ENCODE measurements around the gene SLC4A9.

- TF ChIP-seq EZH2 (IDR thresholded peaks at IDR 0.05; ENCODE audit: borderline replicate concordance, low read depth, low read length, severe bottlenecking) (no peak), POLR2A (IDR thresholded peaks at IDR 0.05; ENCODE audit: low read depth, low read length) (no peak), POLR2AphosphoS5 (IDR thresholded peaks at IDR 0.05; ENCODE audit: insufficient read depth, low read depth, low read length) (no peak), CTCF (IDR thresholded peaks at IDR 0.05; ENCODE audit: extremely low read depth in 1 of 2, insufficient read depth in 1 of 2, low read depth in 1 of 2, low read length in 2 of 2) (no peak)
Measured at GRCh38 chr5:140417235-140417634, 57.2 kb downstream of the SLC4A9 start.
